Skin of body (tissue), 2 donors: ENCODE measurements around the gene PRDM10. TPM values are rescaled to one million over a fixed set of nuclear protein-coding genes. Genes with fewer than 3 reads are reported as not detected.
A peak's percentile ranks its signal among the peaks of the same experiment; 100 is the strongest.

Experiments used
- DNase-seq: peaks from one replicate; lab custom pipeline; 2025; lab: John Stamatoyannopoulos, UW
- total RNA-seq: library from RNA; depleted of rRNA; stranded (reverse); fragments of >200 nt; gene quantifications from one replicate; pipeline ENCODE4 v1.2.3, GENCODE V29; 2014

The PRDM10 gene
- total RNA-seq, 1 donor from 2014 or later = 5.7 TPM

GRCh38 chr11:129946256-129946655, 56.4 kb downstream of the PRDM10 start:
- DNase-seq = no peak

GRCh38 chr11:129945373-129945772, 57.3 kb downstream of the PRDM10 start:
- DNase-seq = no peak

GRCh38 chr11:129944696-129945095, 57.9 kb downstream of the PRDM10 start:
- DNase-seq = no peak

GRCh38 chr11:129943036-129943435, 59.6 kb downstream of the PRDM10 start:
- DNase-seq = no peak

GRCh38 chr11:129939510-129939909, 63.1 kb downstream of the PRDM10 start:
- DNase-seq = no peak

- no peak for DNase-seq
Observed at GRCh38 chr11:129938764-129939163, 63.9 kb downstream of the PRDM10 start.

GRCh38 chr11:129937592-129938238, 64.9 kb downstream of the PRDM10 start:
- no peak for DNase-seq

GRCh38 chr11:129935723-129936122, 66.9 kb downstream of the PRDM10 start:
- DNase-seq = no peak

GRCh38 chr11:129933891-129934290, 68.7 kb downstream of the PRDM10 start:
- DNase-seq = no peak

- no peak for DNase-seq
Observed at GRCh38 chr11:129933262-129933661, 69.4 kb downstream of the PRDM10 start.

- no peak for DNase-seq
Observed at GRCh38 chr11:129932381-129933067, 70.1 kb downstream of the PRDM10 start.

GRCh38 chr11:129930743-129931142, 71.9 kb downstream of the PRDM10 start:
- DNase-seq = no peak

- no peak for DNase-seq
Observed at GRCh38 chr11:129930296-129930695, 72.3 kb downstream of the PRDM10 start.

- DNase-seq = no peak
Observed at GRCh38 chr11:129929721-129930120, 72.9 kb downstream of the PRDM10 start.

GRCh38 chr11:129928923-129929692, 73.5 kb downstream of the PRDM10 start:
- no peak for DNase-seq

GRCh38 chr11:129922674-129923073, 80.0 kb downstream of the PRDM10 start:
- no peak for DNase-seq

- no peak for DNase-seq
Observed at GRCh38 chr11:129918361-129918760, 84.3 kb downstream of the PRDM10 start.

GRCh38 chr11:129917231-129917630, 85.4 kb downstream of the PRDM10 start:
- no peak for DNase-seq

GRCh38 chr11:129911298-129911697, 91.3 kb downstream of the PRDM10 start:
- no peak for DNase-seq

GRCh38 chr11:129910360-129910759, 92.3 kb downstream of the PRDM10 start:
- no peak for DNase-seq

GRCh38 chr11:129905402-129905801, 97.2 kb downstream of the PRDM10 start:
- no peak for DNase-seq

- DNase-seq = peak; percentile 28
Observed at GRCh38 chr11:129896062-129896461, 106.6 kb downstream of the PRDM10 start.
